Right atrium auricular region (tissue), 2 donors: ENCODE results near the gene SLBP. TPM values are rescaled to one million over a fixed set of nuclear protein-coding genes. Genes with fewer than 3 reads are reported as not detected.

Experiments
- DNase-seq: peaks from one replicate; pipeline ENCODE4 v3.0.0-alpha.2; 2019; ENCODE audit warnings: low spot score
- H3K27ac ChIP-seq, 2 donors: fragments of 200-600 bp; sonication (generic); 1 replicate in 1 of 2; 2 replicates in 1 of 2; pipeline ENCODE4 v1.5.1; 2016 to 2019
- H3K27me3 ChIP-seq, 2 donors: fragments of 200-600 bp; sonication (generic); one replicate each; pipeline versions ENCODE4 v1.5.1 to v1.6.0; 2017 to 2019
- H3K36me3 ChIP-seq: fragments of 200-600 bp; sonication (generic); one replicate; pipeline ENCODE4 v1.5.1; 2016
- H3K4me1 ChIP-seq, 2 donors: fragments of 200-600 bp; sonication (generic); one replicate each; pipeline versions ENCODE4 v1.5.1 to v1.6.0; 2017 to 2019
- H3K4me3 ChIP-seq, 2 donors: fragments of 200-600 bp; sonication (generic); 1 replicate in 1 of 2; 2 replicates in 1 of 2; pipeline ENCODE4 v1.5.1; 2017 to 2019; ENCODE audit warnings: mild to moderate bottlenecking in 1 of 2, moderate library complexity in 1 of 2
- H3K9me3 ChIP-seq, 2 donors: fragments of 200-600 bp; sonication (generic); one replicate each; pipeline ENCODE4 v1.5.1; 2019
- CTCF ChIP-seq, 2 donors: fragments of 200-600 bp; sonication (generic); IDR thresholded peaks; one replicate each; pipeline ENCODE4 v1.5.1; 2019; ENCODE audit warnings: antibody characterized with exemption in 2 of 2
- total RNA-seq, 2 donors: library from RNA; depleted of rRNA; stranded (reverse); fragments of >200 nt; gene quantifications; one replicate each; pipeline ENCODE4 v1.1.0, GENCODE V29; 2016

The SLBP gene
- total RNA-seq, 2 donors from 2014 or later, result 15.6 to 20.1 TPM

GRCh38 chr4:1653776-1654175 is 58.3 kb downstream of the SLBP start:
- Histone ChIP-seq H3K4me3 (no peak overlapping the region), H3K36me3 (no peaks in the 10 kb centered on the region), H3K9me3 (no peaks in the 10 kb centered on the region), H3K27ac (no peak overlapping the region), H3K4me1 (no peaks in the 10 kb centered on the region), H3K27me3 (no peaks in the 10 kb centered on the region)
- no peak for DNase-seq
- no peak for TF ChIP-seq CTCF (IDR thresholded peaks at IDR 0.05)

- no peak for DNase-seq
- Histone ChIP-seq H3K27ac (no peak overlapping the region), H3K36me3 (no peaks in the 10 kb centered on the region), H3K4me1 (no peaks in the 10 kb centered on the region), H3K27me3 (no peaks in the 10 kb centered on the region), H3K9me3 (no peaks in the 10 kb centered on the region), H3K4me3 (no peak overlapping the region)
- TF ChIP-seq CTCF (IDR thresholded peaks at IDR 0.05), result no peak
These were observed 60.0 kb downstream of the SLBP start for GRCh38 chr4:1652088-1652487.

GRCh38 chr4:1651609-1652008 is 60.5 kb downstream of the SLBP start:
- Histone ChIP-seq H3K4me1 (no peaks in the 10 kb centered on the region), H3K36me3 (no peaks in the 10 kb centered on the region), H3K4me3 (no peak overlapping the region), H3K9me3 (no peaks in the 10 kb centered on the region), H3K27me3 (no peaks in the 10 kb centered on the region), H3K27ac (no peak overlapping the region)
- no peak for DNase-seq
- TF ChIP-seq CTCF (IDR thresholded peaks at IDR 0.05), result no peak

- TF ChIP-seq CTCF (IDR thresholded peaks at IDR 0.05), result no peak
- H3K9me3 ChIP-seq, result no peaks in the 10 kb centered on the region
- no peak overlapping the region for H3K27ac ChIP-seq
- H3K36me3 ChIP-seq, result no peaks in the 10 kb centered on the region
- H3K4me3 ChIP-seq, result no peak overlapping the region
- H3K27me3 ChIP-seq, result no peaks in the 10 kb centered on the region
- peaks cover 0 to 7% of the 10 kb centered on the region in 2 donors for H3K4me1 ChIP-seq
- no peak for DNase-seq
These were observed 63.2 kb downstream of the SLBP start for GRCh38 chr4:1648962-1649361.

- TF ChIP-seq CTCF (IDR thresholded peaks at IDR 0.05), result no peak
- DNase-seq, result no peak
These were observed 64.7 kb downstream of the SLBP start for GRCh38 chr4:1647432-1647831.

GRCh38 chr4:1646690-1647089 is 65.4 kb downstream of the SLBP start:
- Histone ChIP-seq H3K9me3 (no peaks in the 10 kb centered on the region), H3K4me1 (peaks cover 0 to 7% of the 10 kb centered on the region in 2 donors), H3K27ac (no peak overlapping the region), H3K27me3 (no peaks in the 10 kb centered on the region), H3K36me3 (no peaks in the 10 kb centered on the region), H3K4me3 (no peak overlapping the region)
- no peak for TF ChIP-seq CTCF (IDR thresholded peaks at IDR 0.05)
- DNase-seq, result no peak

More at GRCh38 chr4:1647432-1647831, 64.7 kb downstream of the SLBP start:
- Histone ChIP-seq H3K9me3 (no peaks in the 10 kb centered on the region), H3K27ac (no peak overlapping the region), H3K4me3 (no peak overlapping the region), H3K27me3 (no peaks in the 10 kb centered on the region), H3K36me3 (no peaks in the 10 kb centered on the region), H3K4me1 (peaks cover 0 to 7% of the 10 kb centered on the region in 2 donors)
